ENCODE results near the gene SCTR.

Gene SCTR

DNA sequence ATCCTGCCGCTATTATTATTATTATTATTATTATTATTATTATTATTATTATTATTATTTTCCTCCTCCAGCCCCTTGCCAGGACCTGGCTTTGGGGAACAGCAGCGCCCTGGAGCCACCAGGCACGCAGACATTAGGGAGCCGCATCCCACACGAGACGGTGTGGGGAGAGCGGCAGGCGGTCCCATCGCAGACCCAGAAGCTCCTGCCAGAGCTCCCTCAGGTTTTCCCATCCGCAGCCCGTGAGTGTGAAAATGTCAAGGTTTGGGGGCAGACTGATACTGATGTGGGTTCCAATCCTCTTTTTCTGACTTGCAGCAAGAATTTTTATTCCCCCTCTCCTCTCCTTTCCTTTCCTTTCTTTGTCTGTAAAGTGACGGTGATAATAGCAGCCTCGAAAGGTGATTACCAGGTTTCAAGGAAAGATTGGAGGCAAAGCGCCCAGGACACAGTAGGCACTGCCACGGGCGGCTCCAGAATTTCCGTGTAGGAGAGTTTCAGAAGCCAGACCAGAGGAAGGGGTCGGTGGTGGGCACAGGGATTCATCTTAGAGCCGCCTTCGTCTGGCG lies 816 bp downstream of the SCTR start:
- DNase-seq (ENCODE audit: low spot score) = no peak

DNA sequence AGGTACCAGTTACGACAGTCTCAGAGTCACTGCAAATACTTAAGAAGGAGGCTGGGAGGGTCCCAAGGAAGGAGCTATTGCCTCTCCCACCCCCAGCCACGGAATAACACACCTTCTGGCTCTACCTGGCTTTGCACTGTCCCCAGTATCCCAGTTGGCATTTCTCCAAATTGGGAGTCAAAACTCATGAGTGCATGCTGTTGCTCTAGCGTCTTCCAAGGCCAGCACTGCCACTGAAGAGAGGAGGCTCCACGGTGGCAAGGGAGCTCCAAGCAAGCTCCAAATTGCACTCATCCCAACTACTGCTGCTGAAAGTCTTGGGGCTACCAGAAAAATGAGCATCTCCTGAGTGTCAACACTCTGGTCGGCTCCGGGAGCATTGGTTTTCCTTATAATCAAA lies 1.6 kb downstream of the SCTR start:
- no peak for DNase-seq (ENCODE audit: low spot score)

DNA sequence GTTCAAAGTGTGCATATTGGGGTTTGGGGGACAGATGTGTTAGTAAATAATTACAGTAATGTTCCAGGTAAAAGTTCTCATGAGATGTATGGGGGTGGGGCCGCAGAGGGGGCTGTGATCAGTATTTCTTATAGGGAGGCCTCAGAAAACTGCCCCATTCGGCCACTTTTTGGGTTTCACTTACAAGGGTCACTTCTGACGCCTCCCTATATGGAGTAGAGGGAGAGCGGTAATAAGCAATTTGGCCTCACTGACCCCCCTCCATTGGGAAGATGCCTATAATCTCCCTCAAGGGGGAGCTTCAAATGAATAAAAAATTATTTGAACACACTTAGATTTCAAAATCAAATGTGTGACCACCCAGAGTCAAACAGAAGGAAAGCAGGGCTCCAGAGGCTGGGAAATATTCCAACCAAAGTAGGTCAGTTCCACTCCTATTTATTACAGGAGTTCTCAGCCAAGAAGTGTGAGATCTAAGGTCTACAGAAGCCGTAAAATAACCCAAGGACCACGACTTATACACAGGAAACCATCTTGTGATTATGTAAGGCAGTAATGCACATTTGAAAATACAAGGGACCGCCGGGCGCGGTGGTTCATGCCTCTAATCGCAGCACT lies 2.7 kb downstream of the SCTR start:
- DNase-seq (ENCODE audit: low spot score) = no peak

DNA sequence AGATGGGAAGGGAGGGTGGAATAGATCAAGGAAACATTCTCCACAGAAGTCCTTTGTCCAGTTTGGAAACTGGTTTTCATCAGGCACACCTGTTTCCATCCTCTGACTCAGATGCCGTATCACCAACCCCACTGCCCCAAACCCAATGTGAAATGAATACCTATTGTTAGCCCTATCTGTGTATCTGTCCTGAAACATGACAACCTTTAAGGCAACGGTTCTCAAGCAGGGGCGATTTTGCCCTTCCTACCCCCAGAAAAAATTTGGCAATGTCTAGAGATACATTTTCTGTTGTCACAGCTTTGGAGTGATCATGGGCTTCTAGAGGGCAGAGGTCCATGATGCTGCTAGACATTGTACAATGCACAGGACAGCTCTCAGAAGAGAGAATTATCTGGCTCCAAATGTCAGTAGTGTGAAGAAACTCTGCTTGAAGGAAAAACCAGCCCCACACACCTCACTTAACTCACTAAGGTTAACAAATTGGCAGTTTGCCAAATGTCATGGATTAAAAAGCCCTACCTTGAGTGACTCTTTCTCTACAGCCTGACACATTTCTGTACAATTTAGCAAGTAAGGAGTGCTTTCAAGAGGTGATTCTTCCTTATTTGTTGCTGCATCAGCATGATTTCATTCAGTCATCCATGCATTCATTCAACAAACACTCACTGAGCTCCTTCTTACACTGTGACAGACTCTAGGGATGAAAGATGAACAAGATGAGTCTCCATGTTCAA lies 3.4 kb downstream of the SCTR start:
- DNase-seq (ENCODE audit: low spot score) = peak; percentile 53

DNA sequence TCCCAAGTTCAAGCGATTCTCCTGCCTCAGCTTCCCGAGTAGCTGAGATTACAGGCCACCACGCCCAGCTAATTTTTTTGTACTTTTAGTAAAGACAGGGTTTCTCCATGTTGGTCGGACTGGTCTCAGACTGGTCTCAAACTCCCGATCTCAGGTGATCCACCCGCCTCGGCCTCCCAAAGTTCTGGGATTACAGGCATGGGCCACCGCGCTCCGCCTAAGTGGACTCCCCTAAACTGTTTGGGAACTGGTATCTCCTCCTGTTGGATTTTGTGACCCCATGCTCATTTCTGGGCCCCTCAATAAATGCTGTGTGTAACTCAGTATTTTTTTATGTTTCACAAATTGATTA lies 5.2 kb downstream of the SCTR start:
- DNase-seq (ENCODE audit: low spot score) = no peak

DNA sequence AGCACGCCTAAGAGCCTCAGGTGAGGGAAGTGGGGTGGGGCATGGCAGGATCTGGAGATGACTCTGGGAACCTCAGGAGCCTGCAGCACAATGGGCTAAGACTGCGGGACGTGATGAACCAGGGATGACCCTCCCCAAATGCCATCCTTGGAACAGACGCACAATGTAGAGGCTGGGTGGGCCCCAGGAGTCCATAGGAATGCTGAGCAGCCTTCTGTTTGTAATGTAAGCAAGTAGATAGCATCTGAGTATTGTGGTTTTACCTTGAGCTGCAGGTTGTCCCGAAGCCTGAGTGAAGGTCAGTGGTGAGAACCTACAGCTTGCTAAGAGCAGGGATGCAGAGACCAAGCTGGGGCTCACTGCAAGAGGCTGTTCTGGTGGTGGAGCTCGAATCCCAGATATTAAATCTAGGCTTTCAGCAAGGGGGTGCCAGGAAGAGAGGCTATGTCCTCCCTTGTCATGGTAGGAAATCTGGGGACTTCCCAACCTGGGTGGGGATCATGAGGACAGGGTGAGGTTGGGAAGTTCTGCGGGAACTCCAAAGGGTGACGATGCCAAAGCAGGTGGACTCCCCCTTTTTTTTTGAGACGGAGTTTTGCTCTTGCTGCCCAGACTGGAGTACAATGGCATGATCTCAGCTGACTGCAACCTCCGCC lies 5.8 kb downstream of the SCTR start:
- no peak for DNase-seq (ENCODE audit: low spot score)

DNA sequence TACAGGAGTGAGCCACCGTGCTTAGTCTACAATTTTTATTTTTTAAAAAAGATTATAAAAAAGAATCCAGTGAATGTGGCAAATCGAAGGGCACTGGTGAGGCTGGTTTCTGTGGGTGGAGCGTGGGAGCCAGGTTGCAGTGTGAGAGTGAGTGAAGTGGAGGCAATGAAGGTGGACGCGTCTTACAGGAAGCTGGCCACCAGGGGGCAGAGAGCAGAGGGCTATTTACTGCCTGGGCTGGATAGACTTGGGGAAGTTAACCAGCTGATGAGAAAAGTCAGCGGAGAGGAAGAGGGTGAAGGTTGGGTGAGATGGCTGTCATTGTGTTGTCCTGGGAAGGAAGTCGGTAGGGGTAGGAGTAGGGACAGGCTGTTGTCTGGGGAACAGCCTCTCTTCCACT lies 6.8 kb downstream of the SCTR start:
- DNase-seq (ENCODE audit: low spot score) = peak; percentile 67

DNA sequence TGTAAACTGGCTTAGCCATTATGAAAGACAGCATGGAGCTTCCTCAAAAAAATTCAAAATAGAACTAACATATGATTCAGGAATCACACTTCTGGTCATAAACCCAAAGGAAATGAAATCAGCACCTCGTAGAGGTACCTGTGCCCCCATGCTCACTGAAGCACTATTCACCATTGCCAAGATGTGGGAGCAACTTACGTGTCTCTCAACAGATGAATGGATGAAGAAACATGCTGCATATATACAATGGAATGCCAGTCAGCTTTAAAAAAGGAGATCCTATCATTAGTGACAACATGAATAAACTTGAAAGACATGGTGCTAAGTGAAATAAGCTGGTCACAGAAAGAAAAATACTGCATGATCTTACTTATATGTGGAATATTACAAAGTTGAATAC lies 8.2 kb downstream of the SCTR start:
- DNase-seq (ENCODE audit: low spot score) = no peak

DNA sequence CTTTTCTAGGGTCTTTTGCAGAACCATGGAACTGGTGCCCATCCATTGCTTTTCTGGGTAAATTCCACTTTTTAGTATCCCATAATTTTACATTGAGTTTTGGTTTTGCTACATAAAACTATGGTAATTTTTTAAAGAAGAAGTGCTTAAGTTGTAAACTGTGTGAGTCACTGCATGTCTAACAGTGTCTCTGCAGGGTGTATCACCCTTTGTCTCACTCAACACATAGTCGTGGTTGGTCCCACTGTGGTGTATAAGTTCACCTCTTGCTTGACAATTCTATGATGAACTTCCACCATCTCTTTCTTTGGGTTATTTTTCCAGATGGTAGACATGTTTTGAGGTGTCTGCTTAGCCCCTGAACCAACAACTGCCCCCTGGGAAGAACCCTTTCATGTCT lies 10.5 kb downstream of the SCTR start:
- DNase-seq (ENCODE audit: low spot score) = peak; percentile 46

DNA sequence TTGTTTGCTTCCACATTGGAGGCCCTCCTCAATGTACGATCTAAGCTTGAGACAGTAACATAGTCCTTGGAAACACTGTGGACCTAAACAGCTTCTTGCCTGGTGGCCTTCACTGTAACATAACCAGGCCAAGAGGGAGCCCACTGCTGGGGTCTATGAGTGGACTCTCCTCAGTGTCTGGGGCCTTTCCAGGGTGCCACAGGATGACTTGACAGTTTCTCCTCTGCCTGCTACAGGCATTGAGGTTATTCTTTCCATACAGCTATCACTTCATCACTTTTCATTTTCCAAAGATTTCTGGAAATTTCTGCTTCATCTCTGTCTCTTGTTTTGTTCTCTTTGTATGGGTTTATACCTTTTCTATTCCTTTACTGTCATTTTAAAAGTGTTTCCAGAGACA lies 11.3 kb downstream of the SCTR start:
- no peak for DNase-seq (ENCODE audit: low spot score)

DNA sequence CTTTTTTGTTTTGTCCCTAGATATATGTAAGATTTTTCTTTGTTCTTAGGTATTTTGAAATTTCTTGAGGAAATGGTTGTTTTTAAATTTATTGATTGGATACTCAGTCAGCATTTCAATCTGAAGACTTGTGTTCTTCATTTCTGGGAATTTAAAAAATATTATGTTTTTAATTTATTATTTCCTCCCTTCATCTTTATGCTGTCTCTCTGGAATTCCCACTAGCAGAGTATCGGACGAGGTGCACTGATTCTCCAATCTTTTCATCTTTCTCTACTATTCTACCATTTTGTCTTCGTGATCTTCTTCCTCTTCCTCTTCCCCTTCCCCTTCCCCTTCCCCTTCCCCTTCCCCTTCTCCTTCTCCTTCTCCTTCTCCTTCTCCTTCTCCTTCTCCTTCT lies 12.3 kb downstream of the SCTR start:
- DNase-seq (ENCODE audit: low spot score) = no peak

DNA sequence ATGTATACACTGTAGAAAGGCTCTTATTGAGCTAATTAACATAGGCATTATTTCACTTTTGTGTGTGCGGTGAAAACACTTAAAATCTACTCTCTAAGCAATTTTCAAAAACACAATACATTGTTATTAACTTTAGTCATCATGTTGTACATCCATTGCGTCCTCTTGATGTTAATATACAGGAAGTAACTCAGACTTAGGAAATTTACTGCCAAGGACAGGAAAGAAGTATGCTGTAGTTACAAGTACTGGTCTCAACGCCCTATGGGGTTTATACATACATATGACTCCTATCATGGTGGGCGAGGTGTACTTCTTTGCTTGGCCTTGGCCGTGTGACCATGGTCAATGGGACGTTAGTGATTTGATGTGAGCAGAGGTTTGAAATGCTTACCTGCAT lies 15.5 kb downstream of the SCTR start:
- no peak for DNase-seq (ENCODE audit: low spot score)

DNA sequence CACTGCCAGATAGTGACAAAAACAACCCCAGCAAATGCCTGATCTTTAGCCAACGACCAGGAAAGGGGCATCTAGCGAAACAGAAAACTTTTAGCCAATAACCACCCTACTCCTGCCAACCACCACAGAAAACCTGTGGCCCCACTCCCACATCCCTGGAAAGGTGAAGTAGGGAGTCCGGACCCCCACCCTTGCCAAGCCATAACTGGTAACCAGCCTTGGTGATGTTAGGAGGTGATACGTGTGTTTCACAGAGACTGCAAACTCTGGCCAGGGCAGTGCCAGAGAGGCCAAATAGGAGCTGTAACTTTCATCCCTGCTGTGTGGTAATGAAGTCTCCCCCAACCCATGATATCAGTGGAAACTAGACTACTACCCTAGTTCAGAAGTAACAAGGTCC lies 27.6 kb downstream of the SCTR start:
- DNase-seq (ENCODE audit: low spot score) = no peak

DNA sequence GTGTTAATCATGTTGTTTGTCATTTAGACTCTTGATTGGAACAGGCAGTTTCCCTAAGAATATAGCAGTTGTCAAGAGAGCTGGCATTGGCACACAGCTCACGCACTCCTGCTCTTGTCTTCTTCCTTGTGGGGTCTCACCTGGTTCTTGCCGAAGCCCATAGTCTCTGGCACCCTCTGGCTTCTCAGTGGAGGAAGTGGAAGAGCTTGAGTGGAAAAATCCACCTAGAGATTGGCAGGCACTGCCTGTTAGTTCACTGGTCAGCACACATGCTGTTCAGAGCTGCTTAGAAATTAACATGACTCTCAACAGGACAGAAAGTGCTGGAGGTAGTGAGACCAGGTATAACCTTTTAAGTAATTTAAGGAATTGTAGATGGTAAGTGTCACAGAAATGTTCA lies 28.3 kb downstream of the SCTR start:
- DNase-seq (ENCODE audit: low spot score) = no peak

DNA sequence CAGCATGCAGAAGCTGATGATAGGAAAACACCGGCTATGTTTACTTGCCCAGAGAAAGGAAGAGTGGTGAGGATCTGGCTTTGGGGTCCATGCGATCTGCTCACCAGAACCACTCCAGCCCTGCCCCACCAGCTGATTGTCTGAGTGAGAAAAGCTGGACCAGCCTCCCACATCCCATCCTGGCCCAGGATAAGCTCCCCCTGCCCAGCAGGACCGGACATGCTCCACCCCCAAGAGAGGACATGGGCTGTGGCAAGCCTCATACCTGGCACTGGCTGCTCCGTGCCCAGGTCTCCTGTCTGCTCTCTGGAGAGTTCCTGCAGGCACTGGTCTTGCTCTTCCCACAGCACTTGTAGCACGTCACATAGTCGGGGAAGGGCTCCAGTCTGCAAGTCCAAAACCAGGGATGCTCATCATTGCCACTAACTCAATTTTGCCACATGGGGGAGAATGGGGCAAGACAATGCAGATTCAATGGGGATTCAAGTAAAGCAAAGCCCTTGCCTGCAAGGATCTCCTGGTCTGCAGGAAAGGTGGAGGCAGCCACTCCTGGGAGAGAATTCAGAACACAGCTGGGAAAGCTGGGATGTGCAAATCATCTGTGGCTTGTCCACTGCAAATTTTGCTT lies 30.0 kb downstream of the SCTR start:
- DNase-seq (ENCODE audit: low spot score) = no peak

DNA sequence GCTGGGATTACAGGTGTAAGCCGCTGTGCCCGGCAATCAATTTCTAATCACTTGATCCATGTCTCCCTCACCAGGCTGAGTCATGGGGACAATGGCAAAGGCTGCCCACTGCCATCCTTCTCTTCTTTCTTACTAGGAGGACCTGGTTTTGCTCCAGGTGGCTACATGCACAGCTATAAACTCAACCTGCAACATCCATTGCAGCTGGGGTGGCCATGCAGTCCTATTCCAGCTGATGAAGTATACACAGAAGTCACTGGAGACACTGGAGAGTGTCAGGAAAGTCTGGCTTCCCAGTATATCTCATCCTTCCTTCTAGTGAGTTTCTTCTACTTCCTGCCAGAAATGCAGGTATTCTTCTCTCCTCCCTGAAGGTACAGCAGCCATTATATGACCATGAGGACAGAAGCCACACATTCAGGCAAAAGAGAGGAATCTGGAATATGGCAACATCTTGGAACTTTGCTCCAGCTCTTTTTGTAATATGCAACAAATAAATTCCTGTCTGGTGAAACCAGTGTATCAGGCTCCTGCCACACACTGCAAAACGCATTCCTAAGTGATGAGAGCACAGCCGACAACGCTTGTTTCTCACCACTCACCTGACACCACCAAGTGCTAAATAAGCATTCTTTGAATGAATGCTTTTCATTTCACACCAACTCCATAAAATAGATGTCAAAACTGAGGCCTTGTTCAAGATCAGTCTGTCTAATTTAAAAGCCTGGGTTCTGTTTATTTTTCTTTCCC lies 32.3 kb downstream of the SCTR start:
- peak; percentile 96 for DNase-seq (ENCODE audit: low spot score)

DNA sequence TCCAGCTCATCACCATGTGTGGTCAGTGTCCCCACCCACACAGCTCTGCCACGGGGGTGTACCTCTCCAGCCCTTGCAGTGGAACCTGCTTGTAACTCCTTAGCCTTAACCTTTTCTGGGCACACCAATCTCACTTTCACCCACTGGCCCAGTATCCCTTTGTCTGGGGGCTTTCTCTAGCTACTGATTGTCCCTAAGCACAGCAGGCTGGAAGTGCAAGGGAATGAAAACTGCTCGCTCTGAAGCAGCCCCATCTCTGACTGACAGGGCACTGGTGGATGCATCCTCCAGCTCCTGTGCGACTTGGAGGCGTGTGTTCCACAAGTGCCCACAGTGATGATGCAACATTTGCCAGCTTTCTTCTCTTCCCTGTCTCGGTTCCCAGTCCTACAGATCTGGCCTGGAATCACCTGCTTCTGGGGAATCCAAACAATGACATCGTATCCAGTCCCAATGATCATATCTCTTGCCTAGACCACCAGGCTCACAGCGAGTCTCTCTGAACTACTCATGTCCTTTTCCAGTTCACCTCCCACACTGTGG lies 33.6 kb downstream of the SCTR start:
- peak; percentile 56 for DNase-seq (ENCODE audit: low spot score)

DNA sequence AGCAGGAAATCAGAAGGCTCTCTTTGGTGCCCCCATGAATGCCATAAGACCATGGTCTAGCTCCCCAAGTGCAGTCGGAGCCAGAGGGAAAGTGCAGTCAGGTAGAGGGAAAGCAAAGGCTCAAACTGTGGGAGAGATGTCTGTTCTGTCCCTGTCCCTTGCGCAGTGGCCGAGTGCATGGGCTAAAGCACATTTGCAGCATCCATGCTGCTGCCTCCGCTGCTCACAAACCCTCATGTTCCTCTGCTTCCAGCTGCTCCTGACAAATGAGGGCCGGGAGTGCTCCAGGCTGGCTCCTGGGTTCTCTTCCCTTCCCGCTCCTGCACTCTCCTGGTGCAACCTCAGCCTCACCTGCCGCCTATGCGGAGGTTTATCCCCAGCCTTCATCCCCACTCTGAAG lies 34.2 kb downstream of the SCTR start:
- no peak for DNase-seq (ENCODE audit: low spot score)

DNA sequence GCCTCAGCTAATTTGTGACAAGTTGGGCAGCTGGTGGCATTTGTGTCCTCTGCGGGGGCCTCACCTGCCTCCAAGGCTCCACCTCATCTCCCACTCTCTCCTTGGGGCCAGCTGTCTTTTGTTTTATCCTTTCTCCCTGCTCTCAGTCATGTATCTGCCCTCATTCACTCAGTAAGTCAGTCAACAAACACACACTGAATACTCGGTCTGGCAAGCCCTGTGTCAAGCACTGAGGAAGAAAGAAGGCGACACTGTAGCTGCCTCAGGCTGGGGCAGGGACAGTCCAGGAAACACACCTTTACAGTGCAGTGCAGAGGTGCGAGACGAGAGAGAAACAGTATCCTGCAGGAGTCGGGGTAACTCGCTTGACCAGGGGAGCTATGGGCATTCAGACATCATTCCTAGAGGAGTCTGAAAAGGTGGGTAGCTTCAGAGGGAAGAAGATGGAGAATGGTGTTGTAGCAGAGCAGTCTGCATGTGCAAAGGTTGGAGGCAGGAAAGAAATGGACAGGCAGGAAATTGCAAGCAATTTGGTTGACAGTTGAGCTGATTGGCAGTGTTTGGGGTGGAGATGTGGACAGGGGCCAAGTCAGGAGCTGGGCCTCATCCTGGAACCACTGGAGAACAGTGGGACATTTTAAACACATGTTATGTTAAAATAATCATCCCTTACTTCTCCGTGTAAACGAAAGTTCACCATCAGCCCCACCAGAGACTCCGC lies 34.9 kb downstream of the SCTR start:
- no peak for DNase-seq (ENCODE audit: low spot score)

DNA sequence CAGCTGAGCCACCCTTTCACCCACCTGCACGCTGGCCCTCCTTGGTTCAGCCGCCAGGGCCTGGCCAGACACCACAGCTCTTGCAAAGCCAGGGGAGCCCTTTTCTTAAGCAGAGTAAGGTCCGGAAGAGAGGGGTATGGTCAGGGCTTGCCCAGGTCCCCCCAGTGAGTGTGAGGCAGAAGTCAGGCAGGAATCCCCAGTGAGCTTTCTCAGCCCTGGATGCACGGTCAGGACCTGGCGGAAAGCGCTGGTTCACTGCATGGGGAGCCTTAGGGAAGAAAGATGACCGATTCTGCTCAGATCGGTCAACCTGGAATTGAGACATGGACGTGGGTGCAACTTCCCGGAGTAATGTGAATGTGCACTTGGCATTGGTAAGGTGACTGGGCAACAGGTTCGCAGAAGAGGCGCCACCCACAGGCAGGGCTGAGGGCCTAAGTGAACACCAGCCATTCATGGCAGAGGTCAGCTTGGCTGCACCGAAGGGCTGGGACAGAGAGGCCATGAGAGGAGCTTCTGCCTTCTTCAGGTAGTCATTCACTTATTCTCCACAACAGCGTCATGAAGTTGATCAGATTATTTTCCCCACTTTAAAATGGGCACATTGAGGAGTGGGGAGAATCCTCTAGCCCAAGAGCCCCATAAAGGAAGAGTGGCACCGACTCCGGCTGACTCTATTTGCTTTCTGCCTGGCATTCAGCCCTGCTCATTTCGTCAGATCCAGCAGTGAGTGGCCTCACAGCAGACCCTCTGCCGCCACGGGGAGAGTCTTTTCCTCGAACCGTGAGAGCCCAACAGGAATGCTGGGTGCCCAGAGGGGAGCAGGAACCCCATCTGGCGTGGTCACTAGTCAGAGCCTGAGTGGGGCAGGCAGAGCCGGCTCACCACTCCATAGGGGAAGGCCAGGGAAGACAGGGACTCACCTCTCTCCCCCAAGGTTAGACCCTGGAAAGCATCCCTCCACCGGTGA lies 35.8 kb downstream of the SCTR start:
- peak; percentile 57 for DNase-seq (ENCODE audit: low spot score)

Measured in kidney tubule cell (primary cell).